ENCODE measurements around the gene ABLIM2. TPM values are rescaled to one million over a fixed set of nuclear protein-coding genes. Genes with fewer than 3 reads are reported as not detected.

The ABLIM2 gene
- total RNA-seq, 1 experiment from 2014 or later: 1.0 TPM

DNA sequence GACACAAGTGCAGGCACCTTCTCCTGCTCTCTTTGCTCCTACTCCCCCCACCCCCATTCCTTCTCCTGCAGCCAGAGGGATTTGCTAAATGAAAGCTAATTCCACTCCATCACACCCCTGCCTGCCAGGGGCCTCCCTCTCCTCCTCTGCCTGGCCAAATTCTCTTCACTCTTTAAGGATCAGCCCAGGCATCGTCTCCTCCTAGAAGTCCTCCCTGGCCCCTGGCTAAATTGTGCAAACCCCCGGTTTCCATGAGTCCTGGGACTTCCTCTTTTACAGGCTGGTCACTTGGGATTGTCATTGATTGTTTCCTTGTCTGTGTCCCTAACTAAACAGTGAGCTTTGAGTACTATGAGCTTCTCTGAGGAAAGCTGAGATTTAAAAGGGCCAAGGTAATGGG, 8.7 kb upstream of the ABLIM2 start:
- Histone ChIP-seq H3K18ac (ENCODE audit: insufficient read length, low read depth, low read length) (no peak overlapping the region), H2BK120ac (ENCODE audit: low read depth, low read length, poor library complexity, severe bottlenecking) (no peak overlapping the region), H3K23ac (ENCODE audit: insufficient read length, low read depth, low read length) (no peak overlapping the region), H2BK5ac (ENCODE audit: insufficient read length, low read length) (no peak overlapping the region), H3K79me1 (ENCODE audit: insufficient read depth, low read depth, low read length, poor library complexity, severe bottlenecking) (no peaks in the 10 kb centered on the region), H4K91ac (ENCODE audit: insufficient read length, low read depth, low read length) (no peak overlapping the region), H4K20me1 (ENCODE audit: control insufficient read depth, insufficient read depth, insufficient read length) (no peaks in the 10 kb centered on the region), H3K56ac (ENCODE audit: insufficient read length, low read depth, low read length) (no peak overlapping the region), H2BK20ac (ENCODE audit: low read depth, low read length, poor library complexity, severe bottlenecking) (no peak overlapping the region), H4K5ac (ENCODE audit: insufficient read length, low read depth, low read length) (no peak overlapping the region), H3K27me3 (ENCODE audit: insufficient read depth, low read length) (no peaks in the 10 kb centered on the region), H3K23me2 (ENCODE audit: insufficient read length, low read depth, low read length, poor library complexity, severe bottlenecking) (no peaks in the 10 kb centered on the region), H3K14ac (ENCODE audit: insufficient read depth, low read length) (no peak overlapping the region; the same call in 1 of the 2 replicates), H3K4me1 (ENCODE audit: insufficient read depth, low read length) (no peaks in the 10 kb centered on the region), H3K4ac (ENCODE audit: low read depth, low read length) (no peak overlapping the region), H4K8ac (replicated peaks; ENCODE audit: insufficient read length, low read depth, low read length) (no peak overlapping the region), H2BK12ac (ENCODE audit: insufficient read length, low read depth, low read length) (no peak overlapping the region), H2AK5ac (ENCODE audit: insufficient read length, low read length) (no peak overlapping the region), H3K27ac (ENCODE audit: insufficient read length, low read depth, low read length) (no peak overlapping the region), H2AFZ (ENCODE audit: low read length) (no peak overlapping the region), H3K9ac (ENCODE audit: extremely low read depth, insufficient read length, low read length) (no peak overlapping the region), H3K4me2 (ENCODE audit: insufficient read depth, insufficient read length, low read length) (no peak overlapping the region), H3T11ph (ENCODE audit: low read length) (no peak overlapping the region), H2BK15ac (ENCODE audit: low read depth, low read length) (no peak overlapping the region), H3K9me3 (ENCODE audit: control insufficient read depth, low read depth, low read length) (peaks cover 5% of the 10 kb centered on the region), H3K79me2 (ENCODE audit: insufficient read depth, low read length) (no peaks in the 10 kb centered on the region)
- peaks cover 13 to 17% of the 10 kb centered on the region in 2 experiments for H3K9me3 Mint-ChIP-seq
- WGBS (ENCODE audit: extremely low coverage, insufficient read length, low lambda C conversion rate): no CpG with 5 or more reads among the region's 2 CpGs
- TF ChIP-seq, protein P1, sequence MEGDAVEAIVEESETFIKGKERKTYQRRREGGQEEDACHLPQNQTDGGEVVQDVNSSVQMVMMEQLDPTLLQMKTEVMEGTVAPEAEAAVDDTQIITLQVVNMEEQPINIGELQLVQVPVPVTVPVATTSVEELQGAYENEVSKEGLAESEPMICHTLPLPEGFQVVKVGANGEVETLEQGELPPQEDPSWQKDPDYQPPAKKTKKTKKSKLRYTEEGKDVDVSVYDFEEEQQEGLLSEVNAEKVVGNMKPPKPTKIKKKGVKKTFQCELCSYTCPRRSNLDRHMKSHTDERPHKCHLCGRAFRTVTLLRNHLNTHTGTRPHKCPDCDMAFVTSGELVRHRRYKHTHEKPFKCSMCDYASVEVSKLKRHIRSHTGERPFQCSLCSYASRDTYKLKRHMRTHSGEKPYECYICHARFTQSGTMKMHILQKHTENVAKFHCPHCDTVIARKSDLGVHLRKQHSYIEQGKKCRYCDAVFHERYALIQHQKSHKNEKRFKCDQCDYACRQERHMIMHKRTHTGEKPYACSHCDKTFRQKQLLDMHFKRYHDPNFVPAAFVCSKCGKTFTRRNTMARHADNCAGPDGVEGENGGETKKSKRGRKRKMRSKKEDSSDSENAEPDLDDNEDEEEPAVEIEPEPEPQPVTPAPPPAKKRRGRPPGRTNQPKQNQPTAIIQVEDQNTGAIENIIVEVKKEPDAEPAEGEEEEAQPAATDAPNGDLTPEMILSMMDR (conservative IDR thresholded peaks at IDR 0.05): no peak
- H3K4me3 Mint-ChIP-seq: no peak overlapping the region
- peaks cover 0 to 5% (median 4%) of the 10 kb centered on the region in 3 experiments; a peak in 2 of 7 replicates for H3K36me3 Mint-ChIP-seq (ENCODE audit: insufficient read depth in 1 of 3, low read depth in 3 of 3)
- DNase-seq: no peak
- no peaks in the 10 kb centered on the region for H3K4me1 Mint-ChIP-seq
- no peak overlapping the region; a peak in 1 of 7 replicates for H3K27ac Mint-ChIP-seq
- H3K27me3 Mint-ChIP-seq (ENCODE audit: low read depth): peaks cover 23% of the 10 kb centered on the region
